ENCODE measurements around the gene MPDZ. TPM values are rescaled to one million over a fixed set of nuclear protein-coding genes. Genes with fewer than 3 reads are reported as not detected.
A peak's percentile ranks its signal among the peaks of the same experiment; 100 is the strongest.

MPDZ gene
- total and polyA plus RNA-seq, 2 of the 4 experiments (the other 2 are of a cell fraction) = 18.8 to 39.3 TPM

- H2BK20ac ChIP-seq (ENCODE audit: low read depth, low read length) = no peak overlapping the region
- no TSS peak for BruUV-seq (replicated peaks)
- no peak overlapping the region for H4K5ac ChIP-seq (ENCODE audit: low read depth, low read length)
- H2AK5ac ChIP-seq (ENCODE audit: low read depth, low read length) = no peak overlapping the region
- no peak overlapping the region for H2BK120ac ChIP-seq (ENCODE audit: low read depth, low read length)
- no peak overlapping the region for H2AFZ ChIP-seq (replicated peaks; ENCODE audit: low read length, poor library complexity)
- no peak overlapping the region for H3K18ac ChIP-seq (ENCODE audit: low read depth, low read length)
- intact Hi-C loops (cut with micrococcal nuclease) (loop anchor here (2.0 to 5.0 kb wide), 4 partner anchors 55 to 387 kb away; no protein-coding TSS in a partner anchor), dilution Hi-C loops (cut with HindIII; ENCODE audit: low sequenced_read_pairs, unreplicated experiment) (no loop called here), in situ Hi-C loops (cut with MboI; ENCODE audit: low sequenced_read_pairs) (loop anchor here (5.0 kb wide), 1 partner anchor 367 kb away; no protein-coding TSS in a partner anchor)
- DNase-seq = no peak
- no peak overlapping the region for H3K4ac ChIP-seq (ENCODE audit: low read depth, low read length)
- H4K20me1 ChIP-seq (ENCODE audit: insufficient read depth, low read length) = no peaks in the 10 kb centered on the region
- H2AK9ac ChIP-seq (replicated peaks; ENCODE audit: low read depth, low read length, poor library complexity) = no peak overlapping the region
- no peak for ATAC-seq (ENCODE audit: low read depth)
- H3K56ac ChIP-seq (ENCODE audit: extremely low read depth, insufficient read depth, low read length) = no peak overlapping the region
- no peak for TF ChIP-seq RAD21 (IDR thresholded peaks at IDR 0.05; ENCODE audit: low read length)
- TF ChIP-seq CEBPB (IDR thresholded peaks at IDR 0.05; ENCODE audit: low read depth, low read length) = 0 out of 2 replicates have a peak, but pooled peaks have one; percentile 18
- H3K36me3 ChIP-seq (ENCODE audit: control insufficient read depth, insufficient read depth, low read length) = no peaks in the 10 kb centered on the region
- no peak overlapping the region for H4K8ac ChIP-seq (ENCODE audit: low read depth in 2 of 2, low read length in 2 of 2)
- ChIA-PET POLR2A (ENCODE audit: unreplicated experiment) (interaction anchor here (0.7 kb wide), 1 partner anchor 24 kb away, joined by 7 read pairs; no protein-coding TSS in a partner anchor), CTCF (interaction anchor here (0.6 to 1.6 kb wide), 7 partner anchors 9 to 387 kb away, joined by 3 to 5 read pairs (median 4); no protein-coding TSS in a partner anchor)
- H3K27ac ChIP-seq (ENCODE audit: insufficient read depth, low read length) = no peak overlapping the region
- no peak overlapping the region for H3K4me3 ChIP-seq (ENCODE audit: insufficient read depth, low read depth, low read length)
- no peaks in the 10 kb centered on the region for H3K79me1 ChIP-seq (ENCODE audit: low read depth in 1 of 2, low read length in 2 of 2)
- H3K4me1 ChIP-seq (ENCODE audit: control insufficient read depth, insufficient read depth, low read length) = no peaks in the 10 kb centered on the region
- H3K9ac ChIP-seq (ENCODE audit: low read depth, low read length) = no peak overlapping the region
- no peak overlapping the region for H3K23ac ChIP-seq (ENCODE audit: low read depth, low read length)
- no peak overlapping the region for H2BK5ac ChIP-seq (ENCODE audit: low read depth, low read length, poor library complexity, severe bottlenecking)
- H3K9me1 ChIP-seq (ENCODE audit: insufficient read depth, low read length) = no peaks in the 10 kb centered on the region
- H3K27me3 ChIP-seq (ENCODE audit: control insufficient read depth, insufficient read depth, low read length) = no peaks in the 10 kb centered on the region
- H4K91ac ChIP-seq (ENCODE audit: insufficient read depth, low read depth, low read length) = no peak overlapping the region
- no peak overlapping the region for H3K4me2 ChIP-seq (ENCODE audit: low read depth, low read length)
- H3K14ac ChIP-seq (replicated peaks; ENCODE audit: low read depth, low read length) = no peak overlapping the region
- H3K9me3 ChIP-seq (ENCODE audit: control insufficient read depth, insufficient read depth, low read length) = no peaks in the 10 kb centered on the region
- H2BK15ac ChIP-seq (ENCODE audit: low read depth, low read length) = no peak overlapping the region
Observed at GRCh38 chr9:13089666-13090065, 189.8 kb downstream of the MPDZ start.
